NT2/D1 (cell line): Measurements from ENCODE around the gene NBPF1.
"Not testable (repeated sequence)": the region's sequence is repeated elsewhere in the genome, so short reads cannot be mapped to it uniquely, and the experiment has no call there.

Experiments used
- SUZ12 ChIP-seq: IDR thresholded peaks from 2 replicates; pipeline ENCODE4 v1.6.1; 2011; ENCODE audit not compliant: insufficient read length, insufficient read depth; ENCODE audit errors: extremely low read depth
- YY1 ChIP-seq: IDR thresholded peaks from 2 replicates; pipeline ENCODE4 v1.6.1; 2011; ENCODE audit not compliant: insufficient read length, insufficient read depth
- ZNF274 ChIP-seq: IDR thresholded peaks from 2 replicates; pipeline ENCODE4 v1.6.1; 2011; ENCODE audit warnings: mild to moderate bottlenecking, low read depth, low read length

- TF ChIP-seq YY1, SUZ12, ZNF274: not testable (repeated sequence)
Measured at GRCh38 chr1:16610553-16610952, 2.8 kb downstream of the NBPF1 start.
